Prostate gland (tissue), 2 donors: Measurements from ENCODE around the gene NDUFS2. TPM values are rescaled to one million over a fixed set of nuclear protein-coding genes. Genes with fewer than 3 reads are reported as not detected.
A peak's percentile ranks its signal among the peaks of the same experiment; 100 is the strongest.

Experiments used
- DNase-seq: peaks from one replicate; pipeline ENCODE4 v3.0.0-alpha.2; 2019; ENCODE audit warnings: low spot score
- H3K27ac ChIP-seq, 2 donors: fragments of 200-600 bp; sonication (generic); 2 replicates each; pipeline ENCODE4 v1.5.1; 2017 to 2019
- H3K27me3 ChIP-seq: fragments of 200-600 bp; sonication (generic); replicated peaks from 2 replicates; pipeline ENCODE4 v1.5.1; 2019; ENCODE audit not compliant: insufficient read depth
- H3K36me3 ChIP-seq, 2 donors: fragments of 200-600 bp; sonication (generic); 1 replicate in 1 of 2; 2 replicates in 1 of 2; pipeline versions ENCODE4 v1.5.1 to v1.8.1; 2017 to 2019
- H3K4me1 ChIP-seq: fragments of 200-600 bp; sonication (generic); replicated peaks from 2 replicates; pipeline ENCODE4 v1.5.1; 2019
- H3K4me3 ChIP-seq, 2 donors: fragments of 200-600 bp; sonication (generic); 2 replicates each; pipeline ENCODE4 v1.5.1; 2017 to 2019
- H3K9me3 ChIP-seq: fragments of 200-600 bp; sonication (generic); 2 replicates; pipeline ENCODE4 v1.5.1; 2017
- POLR2A ChIP-seq: fragments of 450-650 bp; IDR thresholded peaks from one replicate; pipeline ENCODE4 v1.6.1; 2016; ENCODE audit warnings: antibody characterized with exemption, mild to moderate bottlenecking
- POLR2AphosphoS5 ChIP-seq: sonication (generic); formaldehyde crosslinking; IDR thresholded peaks from one replicate; pipeline ENCODE4 v1.6.1; 2017; ENCODE audit warnings: antibody characterized with exemption
- WGBS: methylation state at CpG from one replicate; pipeline ENCODE4 v1.1.5; 2018; 5-methylcytosine and 5-hydroxymethylcytosine counted together
- intact Hi-C: fragments of 100-400 bp; cut with DNase I; formaldehyde crosslinking; loops from one replicate; pipeline ENCODE4 v1.14.2; 2022
- total RNA-seq, 2 donors: library from RNA; depleted of rRNA; stranded (reverse); fragments of >200 nt; gene quantifications; one replicate each; pipeline ENCODE4 v1.1.0, GENCODE V29; 2016
- TF ChIP-seq, protein P1 (sequence below), 4 experiments: fragments of 200-600 bp in 2 of 4; fragments of 450-650 bp in 2 of 4; sonication (generic) in 2 of 4; IDR thresholded peaks; 1 replicate in 3 of 4; 2 replicates in 1 of 4; pipeline ENCODE4 v1.5.1; 2016 to 2019; ENCODE audit warnings: antibody characterized with exemption in 4 of 4, mild to moderate bottlenecking in 2 of 4, moderate library complexity in 2 of 4

Gene NDUFS2
- total RNA-seq: 100 to 1,000 TPM; 108 to 111 TPM

DNA sequence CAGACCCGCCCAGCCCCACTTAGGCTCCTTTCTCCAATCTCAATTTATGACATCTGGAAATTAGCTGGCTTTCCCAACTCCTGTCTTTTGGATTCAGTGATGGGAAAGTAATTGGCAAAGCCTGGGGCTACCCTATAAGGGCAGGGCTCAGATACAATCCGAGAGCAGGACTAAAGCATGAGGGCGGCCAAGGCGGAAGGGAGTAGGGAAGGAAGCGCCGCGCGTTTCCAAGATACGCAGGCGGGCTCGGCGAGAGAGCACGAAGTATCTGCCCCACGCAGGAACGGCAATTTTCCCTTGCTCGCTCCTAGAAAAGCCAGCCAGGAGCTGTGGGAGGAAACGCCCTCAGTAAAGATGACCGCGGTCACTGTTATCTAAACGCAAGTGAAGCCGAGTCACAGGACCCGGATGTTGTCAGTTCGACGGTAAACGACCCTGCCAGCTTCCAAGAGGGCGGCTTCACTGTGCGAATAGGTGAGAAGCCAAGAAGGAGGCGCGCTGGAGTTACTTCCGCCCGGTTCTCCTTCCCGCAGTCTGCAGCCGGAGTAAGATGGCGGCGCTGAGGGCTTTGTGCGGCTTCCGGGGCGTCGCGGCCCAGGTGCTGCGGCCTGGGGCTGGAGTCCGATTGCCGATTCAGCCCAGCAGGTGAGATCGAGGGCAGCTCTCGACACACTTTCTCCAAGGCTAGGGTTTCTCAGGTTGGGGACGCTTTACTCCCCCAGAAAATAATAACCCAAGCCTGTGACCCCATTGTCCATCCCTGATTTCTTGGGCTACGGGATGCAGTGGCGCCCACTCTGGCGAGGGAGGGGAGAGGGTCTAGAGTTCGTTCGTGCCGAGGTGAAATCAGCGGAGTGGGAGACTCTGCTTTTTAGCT, at the start of gene NDUFS2:
Gene NDUFS2 (plus strand): TSS at position 532 of the 877 bp plus-strand sequence. CDS start 19 bp downstream, at position 551.
- H3K4me3 ChIP-seq: peak within 1 kb of the TSS; percentile 62 to 69
- H3K9me3 ChIP-seq: no peaks in the 10 kb centered on the region
- peak; percentile 99 for DNase-seq
- no peaks in the 10 kb centered on the region for H3K36me3 ChIP-seq
- H3K27ac ChIP-seq: peak within 1 kb of the TSS; percentile 96 to 97
- TF ChIP-seq POLR2A: peak; percentile 75
- peak; percentile 97 for TF ChIP-seq POLR2AphosphoS5
- TF ChIP-seq, protein P1, sequence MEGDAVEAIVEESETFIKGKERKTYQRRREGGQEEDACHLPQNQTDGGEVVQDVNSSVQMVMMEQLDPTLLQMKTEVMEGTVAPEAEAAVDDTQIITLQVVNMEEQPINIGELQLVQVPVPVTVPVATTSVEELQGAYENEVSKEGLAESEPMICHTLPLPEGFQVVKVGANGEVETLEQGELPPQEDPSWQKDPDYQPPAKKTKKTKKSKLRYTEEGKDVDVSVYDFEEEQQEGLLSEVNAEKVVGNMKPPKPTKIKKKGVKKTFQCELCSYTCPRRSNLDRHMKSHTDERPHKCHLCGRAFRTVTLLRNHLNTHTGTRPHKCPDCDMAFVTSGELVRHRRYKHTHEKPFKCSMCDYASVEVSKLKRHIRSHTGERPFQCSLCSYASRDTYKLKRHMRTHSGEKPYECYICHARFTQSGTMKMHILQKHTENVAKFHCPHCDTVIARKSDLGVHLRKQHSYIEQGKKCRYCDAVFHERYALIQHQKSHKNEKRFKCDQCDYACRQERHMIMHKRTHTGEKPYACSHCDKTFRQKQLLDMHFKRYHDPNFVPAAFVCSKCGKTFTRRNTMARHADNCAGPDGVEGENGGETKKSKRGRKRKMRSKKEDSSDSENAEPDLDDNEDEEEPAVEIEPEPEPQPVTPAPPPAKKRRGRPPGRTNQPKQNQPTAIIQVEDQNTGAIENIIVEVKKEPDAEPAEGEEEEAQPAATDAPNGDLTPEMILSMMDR (IDR thresholded peaks at IDR 0.05): peak in 1 of 4 experiments; percentile 6
- no peaks in the 10 kb centered on the region for H3K27me3 ChIP-seq
- no peaks in the 10 kb centered on the region for H3K4me1 ChIP-seq
- intact Hi-C loops: loop anchor here (5.0 kb wide), 2 partner anchors 110 to 185 kb away; partner anchors contain the start of gene SDHC
- WGBS: under 1% methylated on average over 51 of the region's 53 CpGs

DNA sequence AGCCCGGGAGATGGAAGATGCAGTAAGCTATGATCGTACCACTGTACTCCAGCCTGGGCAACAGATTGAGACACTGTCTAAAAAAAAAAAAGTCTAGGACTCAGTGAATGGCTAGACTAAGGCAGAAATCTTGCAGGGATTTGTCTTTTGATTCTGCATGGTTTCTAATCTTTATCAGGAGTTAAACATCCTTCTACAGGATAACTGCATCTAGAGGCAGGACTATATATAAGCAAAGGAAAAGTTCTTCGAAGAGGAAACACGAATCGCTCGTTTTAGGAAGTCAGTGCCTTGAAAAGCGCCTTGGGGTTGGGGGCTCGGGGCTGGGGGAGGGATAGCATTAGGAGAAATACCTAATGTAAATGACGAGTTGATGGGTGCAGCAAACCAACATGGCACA, 49.0 kb upstream of the NDUFS2 start:
- no peaks in the 10 kb centered on the region for H3K9me3 ChIP-seq
- intact Hi-C loops: loop anchor here (2.0 kb wide), 1 partner anchor 20 kb away; the partner anchor contains the start of gene DEDD
- TF ChIP-seq POLR2A (no peak), POLR2AphosphoS5 (no peak)
- TF ChIP-seq, protein P1 (IDR thresholded peaks at IDR 0.05): no peak
- no peaks in the 10 kb centered on the region for H3K4me1 ChIP-seq
- no peaks in the 10 kb centered on the region for H3K27me3 ChIP-seq
- WGBS: 13% methylated on average over 9 of the region's 9 CpGs
- H3K27ac ChIP-seq: peak overlapping the region; percentile 89 to 96
- peak overlapping the region; percentile 63 for H3K4me3 ChIP-seq
- no peak for DNase-seq
- H3K36me3 ChIP-seq: no peaks in the 10 kb centered on the region

GRCh38 chr1:161153682-161154337, 48.4 kb upstream of the NDUFS2 start, which contains the start of gene UFC1:
Gene UFC1, plus strand, starts transcription at chr1:161153978. Its CDS starts 20 bp downstream, at chr1:161153998.
- Histone ChIP-seq H3K36me3 (no peaks in the 10 kb centered on the region), H3K9me3 (no peaks in the 10 kb centered on the region), H3K4me1 (no peaks in the 10 kb centered on the region), H3K27me3 (no peaks in the 10 kb centered on the region), H3K4me3 (peak within 1 kb of the TSS; percentile 63), H3K27ac (peak within 1 kb of the TSS; percentile 89 to 96)
- intact Hi-C loops: loop anchor here (2.0 kb wide), 1 partner anchor 21 kb away; the partner anchor contains the start of gene DEDD
- under 1% methylated on average over 33 of the region's 33 CpGs for WGBS
- TF ChIP-seq POLR2AphosphoS5 (peak; percentile 78), POLR2A (peak; percentile 22)
- TF ChIP-seq, protein P1 (IDR thresholded peaks at IDR 0.05): peak in 1 of 4 experiments; percentile 7
- peak; percentile 82 for DNase-seq

- WGBS: 90% methylated on average over 1 of the region's 1 CpG
- no peak for TF ChIP-seq POLR2A
- no peak for TF ChIP-seq POLR2AphosphoS5
- TF ChIP-seq, protein P1 (IDR thresholded peaks at IDR 0.05): no peak
- no peaks in the 10 kb centered on the region for H3K9me3 ChIP-seq
- DNase-seq: no peak
- H3K4me3 ChIP-seq: no peak overlapping the region
- no peaks in the 10 kb centered on the region for H3K4me1 ChIP-seq
- H3K27me3 ChIP-seq: no peaks in the 10 kb centered on the region
- H3K27ac ChIP-seq: no peak overlapping the region
- H3K36me3 ChIP-seq: no peaks in the 10 kb centered on the region
- intact Hi-C loops: no loop called here
Observed at GRCh38 chr1:161157867-161158266, 44.3 kb upstream of the NDUFS2 start.
